Neutrophil (primary cell): ENCODE results near the gene VEZT.
"Not testable (repeated sequence)": the region's sequence is repeated elsewhere in the genome, so short reads cannot be mapped to it uniquely, and the experiment has no call there.

Source experiments
- H3K27ac ChIP-seq: fragments of 200-600 bp; sonication (generic); 2 replicates; pipeline ENCODE4 v1.5.1; 2016; ENCODE audit warnings: mild to moderate bottlenecking, moderate library complexity
- H3K27me3 ChIP-seq: fragments of 200-600 bp; sonication (generic); 2 replicates; pipeline ENCODE4 v1.6.0; 2016; ENCODE audit warnings: mild to moderate bottlenecking
- H3K36me3 ChIP-seq: fragments of 200-600 bp; sonication (generic); 2 replicates; pipeline ENCODE4 v1.5.1; 2017
- H3K4me1 ChIP-seq, 2 experiments: fragments of 200-600 bp in 1 of 2; sonication (generic) in 1 of 2; 1 replicate in 1 of 2; 2 replicates in 1 of 2; pipeline versions ENCODE4 v1.5.1 to v1.6.1; 2013 to 2016; ENCODE audit warnings: low read depth in 1 of 2, low read length in 1 of 2, mild to moderate bottlenecking in 1 of 2, moderate library complexity in 1 of 2; ENCODE audit not compliant: control insufficient read depth in 1 of 2, insufficient read depth in 1 of 2
- H3K4me3 ChIP-seq, 2 experiments: fragments of 200-600 bp in 1 of 2; sonication (generic) in 1 of 2; 1 replicate in 1 of 2; 2 replicates in 1 of 2; pipeline ENCODE4 v1.5.1; 2013 to 2016; ENCODE audit warnings: low read depth in 1 of 2, low read length in 1 of 2, mild to moderate bottlenecking in 1 of 2, moderate library complexity in 1 of 2
- H3K9me3 ChIP-seq: fragments of 200-600 bp; sonication (generic); 2 replicates; pipeline ENCODE4 v1.5.1; 2016
- CTCF ChIP-seq: fragments of 200-600 bp; sonication (generic); IDR thresholded peaks from 2 replicates; pipeline ENCODE4 v1.5.1; 2016; ENCODE audit warnings: antibody characterized with exemption

VEZT gene

GRCh38 chr12:95239216-95239615, 21.6 kb downstream of the VEZT start:
- Histone ChIP-seq H3K4me1 (no peaks in the 10 kb centered on the region), H3K27me3 (no peaks in the 10 kb centered on the region), H3K36me3 (no peaks in the 10 kb centered on the region), H3K4me3 (no peak overlapping the region), H3K27ac (no peak overlapping the region), H3K9me3 (no peaks in the 10 kb centered on the region)
- TF ChIP-seq CTCF: no peak

- H3K36me3 ChIP-seq, H3K9me3 ChIP-seq, H3K27me3 ChIP-seq, H3K27ac ChIP-seq, H3K4me1 ChIP-seq, H3K4me3 ChIP-seq: not testable (repeated sequence)
Measured at GRCh38 chr12:95239835-95240234, 22.2 kb downstream of the VEZT start.

- Histone ChIP-seq H3K9me3 (no peaks in the 10 kb centered on the region), H3K36me3 (no peaks in the 10 kb centered on the region), H3K27me3 (no peaks in the 10 kb centered on the region), H3K4me3 (no peak overlapping the region), H3K27ac (no peak overlapping the region), H3K4me1 (no peaks in the 10 kb centered on the region)
- no peak for TF ChIP-seq CTCF
Measured at GRCh38 chr12:95240556-95240955, 22.9 kb downstream of the VEZT start.

- not testable (repeated sequence) for H3K4me1 ChIP-seq, H3K36me3 ChIP-seq, H3K27me3 ChIP-seq, H3K27ac ChIP-seq, H3K4me3 ChIP-seq, H3K9me3 ChIP-seq
Measured at GRCh38 chr12:95241138-95241537, 23.5 kb downstream of the VEZT start.

- Histone ChIP-seq H3K27ac (no peak overlapping the region), H3K27me3 (no peaks in the 10 kb centered on the region), H3K9me3 (no peaks in the 10 kb centered on the region)
Measured at GRCh38 chr12:95241761-95242506, 24.3 kb downstream of the VEZT start.

GRCh38 chr12:95243497-95244183, 26.0 kb downstream of the VEZT start:
- Histone ChIP-seq H3K9me3 (no peaks in the 10 kb centered on the region), H3K4me3 (no peak overlapping the region), H3K27ac (no peak overlapping the region), H3K4me1 (no peaks in the 10 kb centered on the region), H3K36me3 (no peaks in the 10 kb centered on the region), H3K27me3 (no peaks in the 10 kb centered on the region)
- TF ChIP-seq CTCF: no peak

More at GRCh38 chr12:95241761-95242506, 24.3 kb downstream of the VEZT start:
- no peaks in the 10 kb centered on the region for H3K4me1 ChIP-seq
- no peaks in the 10 kb centered on the region for H3K36me3 ChIP-seq
- H3K4me3 ChIP-seq: no peak overlapping the region
- TF ChIP-seq CTCF: no peak
